Measurements from ENCODE around the gene KBTBD7. TPM values are rescaled to one million over a fixed set of nuclear protein-coding genes. Genes with fewer than 3 reads are reported as not detected.

KBTBD7 gene
- total and polyA plus RNA-seq, 5 donors from 2014 or later: 2.3 to 9.9 (median 5.0) TPM

DNA sequence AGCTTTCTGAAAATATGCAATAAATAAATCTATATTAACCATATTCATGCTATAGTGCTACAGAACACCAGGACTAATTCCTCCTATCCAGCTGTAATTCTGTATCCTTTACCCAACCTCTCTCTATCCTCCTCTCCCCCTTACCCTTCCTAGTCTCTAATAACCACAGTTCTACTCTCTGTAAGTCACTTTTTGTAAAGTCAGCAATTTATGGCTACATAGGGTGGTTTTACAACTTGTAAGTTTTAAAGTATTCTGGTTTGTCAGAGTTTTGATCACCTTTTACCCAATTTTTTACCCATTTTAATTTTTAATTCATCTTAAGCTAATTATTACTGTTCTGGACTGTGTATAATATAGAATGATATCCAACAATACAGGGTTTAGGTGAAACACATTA lies 35.0 kb upstream of the KBTBD7 start:
- H3K4me1 Mint-ChIP-seq: peaks cover 0 to 11% (median 5%) of the 10 kb centered on the region in 4 donors

DNA sequence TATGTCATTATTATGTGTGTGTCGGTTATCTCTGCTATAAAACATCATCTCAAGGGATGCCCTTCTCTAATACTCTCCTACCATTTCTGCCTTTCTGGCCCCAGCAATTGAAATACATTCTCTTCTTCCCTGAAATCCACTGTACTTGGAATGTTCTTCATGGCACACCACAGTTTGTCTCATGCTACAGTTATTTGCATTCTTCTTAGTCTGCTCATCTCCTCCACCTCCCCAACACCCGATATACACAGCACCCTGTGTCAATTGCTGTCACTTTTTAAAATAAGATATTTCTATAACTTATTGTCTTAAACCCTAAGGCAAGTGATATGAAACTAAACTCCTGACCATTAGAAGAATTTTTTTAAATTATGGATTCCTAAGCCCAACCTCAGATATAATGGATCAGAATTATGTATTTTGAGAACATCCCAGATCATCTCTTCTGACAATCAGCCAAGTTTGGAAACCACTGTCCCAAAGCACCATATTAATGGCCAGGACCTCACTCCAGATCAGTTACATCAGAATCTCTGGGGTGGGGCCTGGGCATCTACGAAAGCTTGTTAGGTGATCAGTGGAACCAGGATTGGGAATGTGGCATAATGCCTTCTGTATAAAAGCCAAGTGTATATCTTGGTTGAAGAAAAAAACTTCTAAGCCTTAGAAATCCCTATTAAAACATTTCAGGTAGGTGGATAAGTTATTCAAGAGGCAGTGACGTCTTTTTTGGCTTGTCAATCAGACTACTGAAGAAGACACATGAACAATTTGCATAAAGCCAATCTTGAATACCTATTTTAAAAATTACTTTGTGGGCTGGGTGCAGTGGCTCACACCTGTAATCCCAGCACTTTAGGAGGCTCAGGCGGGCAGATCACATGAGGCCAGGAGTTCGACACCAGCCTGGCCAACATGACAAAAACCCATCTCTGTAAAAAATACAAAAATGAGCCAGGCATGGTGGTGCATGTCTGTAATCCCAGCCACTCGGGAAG lies 30.0 kb upstream of the KBTBD7 start:
- Mint-ChIP-seq H3K27me3 (no peaks in the 10 kb centered on the region), H3K27ac (no peak overlapping the region), H3K36me3 (peaks cover 29% of the 10 kb centered on the region), H3K9me3 (no peaks in the 10 kb centered on the region), H3K4me1 (peaks cover 0 to 4% (median 0%) of the 10 kb centered on the region in 4 donors), H3K4me3 (no peak overlapping the region)
- H3K27ac ChIP-seq (ENCODE audit: insufficient read depth, low read length, poor library complexity, severe bottlenecking): no peak overlapping the region
- ATAC-seq (ENCODE audit: low read depth in 2 of 2) (no peak), DNase-seq (no peak)
- H3K4me3 ChIP-seq (ENCODE audit: low read depth, low read length): no peak overlapping the region
- no peaks in the 10 kb centered on the region for H3K4me1 ChIP-seq (ENCODE audit: control insufficient read depth, insufficient read depth, low read length, poor library complexity, severe bottlenecking)
- peaks cover 21% of the 10 kb centered on the region for H3K36me3 ChIP-seq (ENCODE audit: control insufficient read depth, insufficient read depth, low read length)
- no peaks in the 10 kb centered on the region for H3K27me3 ChIP-seq (ENCODE audit: control insufficient read depth, insufficient read depth, low read length)
- H3K9me3 ChIP-seq (ENCODE audit: control insufficient read depth in 2 of 2, low read length in 2 of 2): no peaks in the 10 kb centered on the region

More for the DNA sequence above, 35.0 kb upstream of the KBTBD7 start:
- peaks cover 29% of the 10 kb centered on the region for H3K36me3 ChIP-seq (ENCODE audit: control insufficient read depth, insufficient read depth, low read length)
- H3K27ac Mint-ChIP-seq: no peak overlapping the region
- H3K27me3 Mint-ChIP-seq: no peaks in the 10 kb centered on the region
- DNase-seq: no peak
- no peaks in the 10 kb centered on the region for H3K9me3 ChIP-seq (ENCODE audit: control insufficient read depth in 2 of 2, low read length in 2 of 2)
- peaks cover 37% of the 10 kb centered on the region for H3K36me3 Mint-ChIP-seq
- H3K9me3 Mint-ChIP-seq: no peaks in the 10 kb centered on the region
- no peak overlapping the region for H3K27ac ChIP-seq (ENCODE audit: insufficient read depth, low read length, poor library complexity, severe bottlenecking)
- H3K27me3 ChIP-seq (ENCODE audit: control insufficient read depth, insufficient read depth, low read length): no peaks in the 10 kb centered on the region
- no peak overlapping the region for H3K4me3 ChIP-seq (ENCODE audit: low read depth, low read length)
- no peaks in the 10 kb centered on the region for H3K4me1 ChIP-seq (ENCODE audit: control insufficient read depth, insufficient read depth, low read length, poor library complexity, severe bottlenecking)
- H3K4me3 Mint-ChIP-seq: no peak overlapping the region
- ATAC-seq (ENCODE audit: low read depth in 2 of 2): no peak

DNA sequence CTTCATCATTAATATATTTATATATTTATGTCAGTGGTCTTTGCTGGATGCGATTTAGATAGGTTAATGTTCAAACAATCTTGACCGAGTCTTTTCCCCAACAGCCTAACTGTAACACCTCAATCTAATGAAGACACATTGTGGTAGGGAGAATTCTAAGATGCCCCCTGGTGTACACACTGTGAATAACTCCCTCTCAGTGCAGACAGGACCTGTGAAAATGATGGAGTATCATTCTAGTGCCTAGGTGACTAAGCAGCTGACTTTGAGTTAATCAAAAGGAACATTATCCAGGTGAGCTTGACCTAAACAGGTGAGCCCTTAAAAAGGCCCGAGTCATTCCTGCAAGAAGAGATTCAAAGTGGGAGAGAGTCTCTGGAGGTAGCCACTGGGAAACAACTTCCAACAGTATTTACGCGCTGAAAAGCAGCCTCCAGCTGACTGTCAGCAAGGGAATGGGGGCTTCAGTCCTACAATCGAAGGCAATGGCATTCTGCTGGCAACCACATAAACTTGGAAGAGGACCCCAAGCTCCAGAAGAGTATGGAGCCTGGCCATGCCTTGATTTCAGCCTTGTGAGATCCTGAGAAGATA lies 28.0 kb upstream of the KBTBD7 start:
- peak; percentile 27 to 70 (median 58) for DNase-seq
- Histone ChIP-seq H3K27me3 (ENCODE audit: control insufficient read depth, insufficient read depth, low read length) (no peaks in the 10 kb centered on the region), H3K36me3 (ENCODE audit: control insufficient read depth, insufficient read depth, low read length) (peaks cover 10% of the 10 kb centered on the region), H3K27ac (ENCODE audit: insufficient read depth, low read length, poor library complexity, severe bottlenecking) (no peak overlapping the region), H3K4me3 (ENCODE audit: low read depth, low read length) (no peak overlapping the region), H3K4me1 (ENCODE audit: control insufficient read depth, insufficient read depth, low read length, poor library complexity, severe bottlenecking) (no peaks in the 10 kb centered on the region), H3K9me3 (ENCODE audit: control insufficient read depth in 2 of 2, low read length in 2 of 2) (no peaks in the 10 kb centered on the region)
- Mint-ChIP-seq H3K4me3 (no peak overlapping the region), H3K9me3 (no peaks in the 10 kb centered on the region), H3K36me3 (peaks cover 29% of the 10 kb centered on the region), H3K27ac (no peak overlapping the region), H3K4me1 (peaks cover 0 to 4% (median 0%) of the 10 kb centered on the region in 4 donors), H3K27me3 (no peaks in the 10 kb centered on the region)
- ATAC-seq (ENCODE audit: low read depth in 2 of 2): peak; percentile 79 to 92

DNA sequence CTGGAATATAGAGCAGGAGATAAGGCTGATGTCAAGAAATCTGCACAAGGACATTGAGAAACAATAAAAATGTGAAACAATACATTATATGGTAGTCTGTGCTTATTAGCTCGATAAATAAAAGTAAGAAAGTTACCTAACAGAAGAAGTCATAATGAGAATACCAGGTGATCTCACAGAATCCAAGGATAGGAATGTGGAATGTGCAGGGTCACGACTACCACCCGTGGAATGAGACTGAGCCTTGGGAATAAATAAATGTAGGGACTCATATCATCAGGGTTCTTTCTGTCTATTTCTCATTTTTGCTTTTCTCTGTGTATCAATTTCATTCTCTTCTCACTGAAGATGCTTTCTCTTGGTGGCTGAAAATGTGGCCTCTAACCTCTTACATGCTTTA lies 26.0 kb upstream of the KBTBD7 start:
- Histone ChIP-seq H3K27me3 (ENCODE audit: control insufficient read depth, insufficient read depth, low read length) (no peaks in the 10 kb centered on the region), H3K4me1 (ENCODE audit: control insufficient read depth, insufficient read depth, low read length, poor library complexity, severe bottlenecking) (no peaks in the 10 kb centered on the region), H3K4me3 (ENCODE audit: low read depth, low read length) (no peak overlapping the region), H3K27ac (ENCODE audit: insufficient read depth, low read length, poor library complexity, severe bottlenecking) (no peak overlapping the region), H3K9me3 (ENCODE audit: control insufficient read depth in 2 of 2, low read length in 2 of 2) (no peaks in the 10 kb centered on the region), H3K36me3 (ENCODE audit: control insufficient read depth, insufficient read depth, low read length) (peaks cover 3% of the 10 kb centered on the region)
- Mint-ChIP-seq H3K4me3 (no peak overlapping the region), H3K27ac (peak overlapping the region in 1 of 3 donors; percentile 28), H3K9me3 (no peaks in the 10 kb centered on the region), H3K27me3 (no peaks in the 10 kb centered on the region), H3K36me3 (peaks cover 18% of the 10 kb centered on the region), H3K4me1 (peaks cover 0 to 4% (median 0%) of the 10 kb centered on the region in 4 donors)
- no peak for ATAC-seq (ENCODE audit: low read depth in 2 of 2)
- DNase-seq: no peak

DNA sequence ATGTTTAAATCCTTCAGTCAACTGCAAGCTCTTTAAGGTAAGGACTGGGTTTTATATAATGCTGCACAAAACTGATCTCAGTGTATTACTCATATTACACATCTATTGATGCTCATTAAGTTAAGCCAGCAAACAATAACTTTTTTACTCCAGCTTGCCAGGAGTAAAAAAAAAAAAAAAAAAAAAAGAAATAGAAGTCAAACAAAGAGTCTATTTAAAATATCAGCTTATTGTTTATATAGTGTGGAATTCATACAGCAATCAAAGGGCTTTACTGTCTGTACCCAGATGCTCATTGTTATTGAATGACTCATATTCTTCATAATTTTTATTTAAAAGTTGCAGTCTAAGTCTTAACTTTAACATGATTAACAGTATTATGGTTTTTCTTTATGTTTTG lies 21.8 kb upstream of the KBTBD7 start:
- no peak for DNase-seq
- no peak for ATAC-seq (ENCODE audit: low read depth in 2 of 2)
- Mint-ChIP-seq H3K4me1 (peaks cover 0 to 4% (median 0%) of the 10 kb centered on the region in 4 donors), H3K9me3 (peaks cover 0 to 6% (median 3%) of the 10 kb centered on the region in 7 donors), H3K27ac (no peak overlapping the region), H3K36me3 (peaks cover 21% of the 10 kb centered on the region), H3K4me3 (no peak overlapping the region), H3K27me3 (no peaks in the 10 kb centered on the region)
- no peaks in the 10 kb centered on the region for H3K36me3 ChIP-seq (ENCODE audit: control insufficient read depth, insufficient read depth, low read length)
- no peaks in the 10 kb centered on the region for H3K9me3 ChIP-seq (ENCODE audit: control insufficient read depth in 2 of 2, low read length in 2 of 2)
- H3K27me3 ChIP-seq (ENCODE audit: control insufficient read depth, insufficient read depth, low read length): no peaks in the 10 kb centered on the region
- no peak overlapping the region for H3K4me3 ChIP-seq (ENCODE audit: low read depth, low read length)
- no peaks in the 10 kb centered on the region for H3K4me1 ChIP-seq (ENCODE audit: control insufficient read depth, insufficient read depth, low read length, poor library complexity, severe bottlenecking)
- no peak overlapping the region for H3K27ac ChIP-seq (ENCODE audit: insufficient read depth, low read length, poor library complexity, severe bottlenecking)

DNA sequence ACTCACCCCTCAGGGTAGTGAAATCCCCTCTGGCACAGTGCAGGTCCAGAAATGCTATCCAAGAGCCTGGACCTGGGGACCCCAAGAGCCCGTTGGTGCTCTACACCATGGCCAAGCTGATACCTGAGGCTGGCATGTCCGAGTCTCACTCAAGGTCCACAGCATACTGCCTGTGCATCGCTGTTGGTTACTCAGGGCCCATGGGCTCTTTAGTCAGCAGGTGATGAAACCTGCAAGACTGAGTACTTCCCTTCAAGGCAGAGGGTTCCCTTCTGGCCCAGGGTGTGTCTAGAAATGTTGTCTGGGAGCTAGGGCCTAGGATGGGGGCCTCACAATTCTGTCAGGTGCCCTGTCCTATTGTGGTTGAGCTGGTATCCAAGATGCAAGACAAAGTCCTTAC lies 19.6 kb upstream of the KBTBD7 start:
- Histone ChIP-seq H3K27me3 (ENCODE audit: control insufficient read depth, insufficient read depth, low read length) (no peaks in the 10 kb centered on the region), H3K9me3 (ENCODE audit: control insufficient read depth in 2 of 2, low read length in 2 of 2) (peaks cover 0 to 1% of the 10 kb centered on the region in 2 experiments), H3K4me1 (ENCODE audit: control insufficient read depth, insufficient read depth, low read length, poor library complexity, severe bottlenecking) (no peaks in the 10 kb centered on the region), H3K36me3 (ENCODE audit: control insufficient read depth, insufficient read depth, low read length) (no peaks in the 10 kb centered on the region), H3K27ac (ENCODE audit: insufficient read depth, low read length, poor library complexity, severe bottlenecking) (no peak overlapping the region), H3K4me3 (ENCODE audit: low read depth, low read length) (no peak overlapping the region)
- H3K36me3 Mint-ChIP-seq: peaks cover 10% of the 10 kb centered on the region
- H3K4me3 Mint-ChIP-seq: no peak overlapping the region
- H3K27ac Mint-ChIP-seq: no peak overlapping the region
- peaks cover 0 to 7% (median 3%) of the 10 kb centered on the region in 7 donors for H3K9me3 Mint-ChIP-seq
- H3K27me3 Mint-ChIP-seq: peaks cover 10% of the 10 kb centered on the region
- ATAC-seq (ENCODE audit: low read depth in 2 of 2) (no peak), DNase-seq (no peak)
- peaks cover 0 to 4% (median 0%) of the 10 kb centered on the region in 4 donors for H3K4me1 Mint-ChIP-seq

DNA sequence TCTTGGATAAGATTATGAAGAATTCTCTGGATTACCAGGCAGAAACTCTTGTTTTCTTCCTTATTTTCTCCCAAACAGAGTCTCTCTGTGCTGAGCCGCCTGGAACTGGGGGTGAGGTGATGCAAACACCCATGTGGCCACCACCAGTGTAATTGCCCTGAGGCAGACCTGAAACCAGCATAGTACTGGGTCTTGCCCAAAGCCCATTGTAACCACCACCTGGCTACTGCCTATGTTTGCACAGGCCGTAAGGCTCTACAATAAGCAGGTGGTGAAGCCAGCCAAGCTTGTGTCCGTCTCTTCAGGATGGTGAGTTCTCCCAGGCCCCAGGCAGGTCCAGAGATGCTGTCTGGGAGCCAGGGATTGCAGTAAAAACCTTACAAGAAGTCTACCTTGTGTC lies 18.9 kb upstream of the KBTBD7 start:
- H3K4me1 ChIP-seq (ENCODE audit: control insufficient read depth, insufficient read depth, low read length, poor library complexity, severe bottlenecking): no peaks in the 10 kb centered on the region
- DNase-seq: no peak
- no peak overlapping the region for H3K27ac Mint-ChIP-seq
- peaks cover 0 to 1% of the 10 kb centered on the region in 2 experiments for H3K9me3 ChIP-seq (ENCODE audit: control insufficient read depth in 2 of 2, low read length in 2 of 2)
- H3K4me1 Mint-ChIP-seq: peaks cover 0 to 4% (median 0%) of the 10 kb centered on the region in 4 donors
- ATAC-seq (ENCODE audit: low read depth in 2 of 2): no peak
- no peak overlapping the region for H3K4me3 ChIP-seq (ENCODE audit: low read depth, low read length)
- no peaks in the 10 kb centered on the region for H3K36me3 ChIP-seq (ENCODE audit: control insufficient read depth, insufficient read depth, low read length)
- H3K4me3 Mint-ChIP-seq: no peak overlapping the region
- H3K27me3 Mint-ChIP-seq: peaks cover 14% of the 10 kb centered on the region
- peaks cover 10% of the 10 kb centered on the region for H3K36me3 Mint-ChIP-seq
- H3K27ac ChIP-seq (ENCODE audit: insufficient read depth, low read length, poor library complexity, severe bottlenecking): no peak overlapping the region
- H3K9me3 Mint-ChIP-seq: peaks cover 0 to 8% (median 3%) of the 10 kb centered on the region in 7 donors
- H3K27me3 ChIP-seq (ENCODE audit: control insufficient read depth, insufficient read depth, low read length): no peaks in the 10 kb centered on the region

Measured in CD4-positive, CD25-positive, alpha-beta regulatory T cell (primary cell).